Effector memory CD8-positive, alpha-beta T cell (primary cell): ENCODE results near the gene DDRGK1.
A peak's percentile ranks its signal among the peaks of the same experiment; 100 is the strongest.
"Not testable (repeated sequence)": the region's sequence is repeated elsewhere in the genome, so short reads cannot be mapped to it uniquely, and the experiment has no call there.

Source experiments
- ATAC-seq: fragments of 150-1000 bp; cut with Tn5 transposase; replicated peaks from 2 replicates; pipeline ENCODE4 v1.10.0; 2021; ENCODE audit warnings: mild to moderate bottlenecking, moderate library complexity
- DNase-seq, 3 experiments: peaks; one replicate each; pipeline ENCODE4 v3.0.0; 2021
- H3K27ac Mint-ChIP-seq, 2 donors: one replicate each; pipeline ENCODE4 v1.8.0; 2022; ENCODE audit warnings: mild to moderate bottlenecking in 2 of 2, mixed read lengths in 2 of 2, moderate library complexity in 2 of 2
- H3K27me3 Mint-ChIP-seq, 2 donors: one replicate each; pipeline ENCODE4 v1.8.0; 2022; ENCODE audit warnings: mixed read lengths in 2 of 2
- H3K36me3 Mint-ChIP-seq: one replicate; pipeline ENCODE4 v1.8.0; 2022; ENCODE audit warnings: mild to moderate bottlenecking, moderate library complexity, mixed read lengths; ENCODE audit not compliant: insufficient read depth
- H3K4me1 Mint-ChIP-seq, 2 donors: one replicate each; pipeline ENCODE4 v1.8.0; 2022; ENCODE audit warnings: low read depth in 2 of 2, mixed read lengths in 2 of 2
- H3K4me3 Mint-ChIP-seq, 2 donors: one replicate each; pipeline ENCODE4 v1.8.0; 2022; ENCODE audit warnings: mild to moderate bottlenecking in 2 of 2, mixed read lengths in 2 of 2, moderate library complexity in 2 of 2
- H3K9me3 Mint-ChIP-seq, 2 donors: one replicate each; pipeline ENCODE4 v1.8.0; 2022; ENCODE audit warnings: mixed read lengths in 2 of 2

Gene DDRGK1

GRCh38 chr20:3165473-3166337 lies 38.8 kb downstream of the DDRGK1 start:
- Mint-ChIP-seq H3K4me3 (no peak overlapping the region), H3K27ac (no peak overlapping the region), H3K4me1 (peaks cover 0 to 4% of the 10 kb centered on the region in 2 donors), H3K36me3 (peaks cover 9% of the 10 kb centered on the region), H3K9me3 (no peaks in the 10 kb centered on the region), H3K27me3 (peaks cover 12 to 32% of the 10 kb centered on the region in 2 donors)
- ATAC-seq (no peak), DNase-seq (no peak)

GRCh38 chr20:3164763-3165410 lies 39.6 kb downstream of the DDRGK1 start:
- ATAC-seq (no peak), DNase-seq (no peak)
- peaks cover 2 to 5% of the 10 kb centered on the region in 2 donors for H3K4me1 Mint-ChIP-seq
- H3K4me3 Mint-ChIP-seq = no peak overlapping the region
- no peak overlapping the region for H3K27ac Mint-ChIP-seq
- H3K9me3 Mint-ChIP-seq = no peaks in the 10 kb centered on the region
- peaks cover 10% of the 10 kb centered on the region for H3K36me3 Mint-ChIP-seq
- H3K27me3 Mint-ChIP-seq = peaks cover 12 to 28% of the 10 kb centered on the region in 2 donors

GRCh38 chr20:3164043-3164762 lies 40.3 kb downstream of the DDRGK1 start:
- Mint-ChIP-seq H3K4me1 (peaks cover 8 to 10% of the 10 kb centered on the region in 2 donors), H3K4me3 (no peak overlapping the region), H3K36me3 (peaks cover 17% of the 10 kb centered on the region), H3K27me3 (peaks cover 10 to 21% of the 10 kb centered on the region in 2 donors), H3K27ac (no peak overlapping the region), H3K9me3 (no peaks in the 10 kb centered on the region)
- ATAC-seq (no peak), DNase-seq (no peak)

GRCh38 chr20:3163099-3164042 lies 41.1 kb downstream of the DDRGK1 start:
- Mint-ChIP-seq H3K9me3 (no peaks in the 10 kb centered on the region), H3K36me3 (peaks cover 13% of the 10 kb centered on the region), H3K4me3 (no peak overlapping the region), H3K4me1 (peaks cover 14 to 17% of the 10 kb centered on the region in 2 donors), H3K27ac (no peak overlapping the region), H3K27me3 (peaks cover 1 to 13% of the 10 kb centered on the region in 2 donors)
- ATAC-seq = no peak
- no peak for DNase-seq

GRCh38 chr20:3162080-3162611 lies 42.3 kb downstream of the DDRGK1 start:
- Mint-ChIP-seq H3K4me1 (peaks cover 25 to 29% of the 10 kb centered on the region in 2 donors), H3K27ac (no peak overlapping the region)

GRCh38 chr20:3161316-3162079 lies 43.0 kb downstream of the DDRGK1 start:
- no peaks in the 10 kb centered on the region for H3K9me3 Mint-ChIP-seq
- no peaks in the 10 kb centered on the region for H3K27me3 Mint-ChIP-seq
- no peak for DNase-seq
- peaks cover 25% of the 10 kb centered on the region for H3K36me3 Mint-ChIP-seq
- no peak overlapping the region for H3K27ac Mint-ChIP-seq
- H3K4me3 Mint-ChIP-seq = peak overlapping the region; percentile 41 to 98
- peaks cover 31 to 35% of the 10 kb centered on the region in 2 donors for H3K4me1 Mint-ChIP-seq
- no peak for ATAC-seq

More at GRCh38 chr20:3162080-3162611, 42.3 kb downstream of the DDRGK1 start:
- Mint-ChIP-seq H3K27me3 (peaks cover 0 to 3% of the 10 kb centered on the region in 2 donors), H3K36me3 (peaks cover 19% of the 10 kb centered on the region), H3K9me3 (no peaks in the 10 kb centered on the region), H3K4me3 (no peak overlapping the region)
- DNase-seq (no peak), ATAC-seq (no peak)

GRCh38 chr20:3160418-3160817 lies 44.1 kb downstream of the DDRGK1 start:
- Mint-ChIP-seq H3K9me3 (no peaks in the 10 kb centered on the region), H3K4me1 (peaks cover 37 to 44% of the 10 kb centered on the region in 2 donors), H3K27ac (peak overlapping the region; percentile 97 to 98), H3K36me3 (peaks cover 27% of the 10 kb centered on the region), H3K27me3 (no peaks in the 10 kb centered on the region), H3K4me3 (peak overlapping the region; percentile 97 to 98)
- ATAC-seq (no peak), DNase-seq (no peak)

- Mint-ChIP-seq H3K4me3 (peak overlapping the region; percentile 97 to 98), H3K9me3 (no peaks in the 10 kb centered on the region), H3K27ac (peak overlapping the region; percentile 97 to 98), H3K36me3 (peaks cover 35% of the 10 kb centered on the region), H3K4me1 (peaks cover 41 to 52% of the 10 kb centered on the region in 2 donors), H3K27me3 (no peaks in the 10 kb centered on the region)
- DNase-seq (no peak), ATAC-seq (peak; percentile 18)
Measured at GRCh38 chr20:3158968-3159431, 45.5 kb downstream of the DDRGK1 start.

GRCh38 chr20:3157817-3158216 lies 46.7 kb downstream of the DDRGK1 start:
- Mint-ChIP-seq H3K27me3 (no peaks in the 10 kb centered on the region), H3K27ac (peak overlapping the region; percentile 84 to 85), H3K9me3 (no peaks in the 10 kb centered on the region), H3K4me1 (peaks cover 47 to 61% of the 10 kb centered on the region in 2 donors), H3K4me3 (peak overlapping the region; percentile 97 to 98), H3K36me3 (peaks cover 35% of the 10 kb centered on the region)
- DNase-seq = no peak
- peak; percentile 4 for ATAC-seq

GRCh38 chr20:3156811-3157619 lies 47.5 kb downstream of the DDRGK1 start:
- H3K9me3 Mint-ChIP-seq = no peaks in the 10 kb centered on the region
- ATAC-seq = peak; percentile 71
- DNase-seq = no peak
- no peaks in the 10 kb centered on the region for H3K27me3 Mint-ChIP-seq
- H3K4me3 Mint-ChIP-seq = peak overlapping the region; percentile 97 to 98
- peak overlapping the region; percentile 84 to 85 for H3K27ac Mint-ChIP-seq
- H3K4me1 Mint-ChIP-seq = peaks cover 54 to 68% of the 10 kb centered on the region in 2 donors
- peaks cover 38% of the 10 kb centered on the region for H3K36me3 Mint-ChIP-seq

- not testable (repeated sequence) for H3K9me3 Mint-ChIP-seq, H3K4me3 Mint-ChIP-seq, ATAC-seq, DNase-seq, H3K27me3 Mint-ChIP-seq
- peaks cover 43% of the 10 kb centered on the region for H3K36me3 Mint-ChIP-seq
- peaks cover 49 to 75% of the 10 kb centered on the region in 2 donors for H3K4me1 Mint-ChIP-seq
- H3K27ac Mint-ChIP-seq = peak overlapping the region; percentile 44 to 49
Measured at GRCh38 chr20:3152057-3152644, 52.3 kb downstream of the DDRGK1 start.
